CD4-positive, alpha-beta T cell treated with Interleukin-4 for 1 hour (primary cell): ENCODE results near the gene MMP11.

ENCODE experiments used
- DNase-seq, 2 donors: peaks; one replicate each; pipeline ENCODE4 v3.0.0-alpha.2; 2020 to 2022

Gene MMP11

GRCh38 chr22:23760056-23760455 lies 12.6 kb upstream of the MMP11 start:
- DNase-seq: no peak

- DNase-seq: peak in 1 of 2 donors; percentile 7
Measured at GRCh38 chr22:23762842-23763578, 9.6 kb upstream of the MMP11 start, which contains the start of gene C22orf15. C22orf15 (plus strand) TSS chr22:23762990; CDS start chr22:23763307, 317 bp downstream.

- DNase-seq: peak; percentile 33 to 38
Measured at GRCh38 chr22:23763579-23763945, 9.1 kb upstream of the MMP11 start.

GRCh38 chr22:23763954-23764353 lies 8.7 kb upstream of the MMP11 start:
- no peak for DNase-seq

GRCh38 chr22:23764899-23765881 lies 7.5 kb upstream of the MMP11 start:
- DNase-seq: no peak

- no peak for DNase-seq
Measured at GRCh38 chr22:23767303-23767672, 5.4 kb upstream of the MMP11 start.

- DNase-seq: peak; percentile 74 to 75
Measured at GRCh38 chr22:23767673-23768548, 4.7 kb upstream of the MMP11 start, which contains the start of gene CHCHD10. CHCHD10 (minus strand) TSS chr22:23767972; CDS start chr22:23767874, 98 bp downstream.

GRCh38 chr22:23769321-23769965 lies 3.2 kb upstream of the MMP11 start:
- DNase-seq: no peak

GRCh38 chr22:23772315-23772648 lies 367 bp upstream of the MMP11 start:
- DNase-seq: no peak

- DNase-seq: no peak
Measured at GRCh38 chr22:23773483-23774113, 949 bp downstream of the MMP11 start.

- no peak for DNase-seq
Measured at GRCh38 chr22:23774114-23774921, 1.7 kb downstream of the MMP11 start.

- no peak for DNase-seq
Measured at GRCh38 chr22:23774922-23775436, 2.3 kb downstream of the MMP11 start.

- DNase-seq: no peak
Measured at GRCh38 chr22:23775779-23776375, 3.2 kb downstream of the MMP11 start.

- no peak for DNase-seq
Measured at GRCh38 chr22:23777776-23778576, 5.3 kb downstream of the MMP11 start.

- DNase-seq: no peak
Measured at GRCh38 chr22:23778577-23778900, 5.9 kb downstream of the MMP11 start.

GRCh38 chr22:23779083-23779482 lies 6.4 kb downstream of the MMP11 start:
- DNase-seq: no peak

GRCh38 chr22:23779731-23780130 lies 7.1 kb downstream of the MMP11 start:
- no peak for DNase-seq

GRCh38 chr22:23780146-23780748 lies 7.6 kb downstream of the MMP11 start:
- DNase-seq: no peak

- no peak for DNase-seq
Measured at GRCh38 chr22:23781065-23781464, 8.4 kb downstream of the MMP11 start.
